GM23338 (cell line): ENCODE data around the gene CALHM2. TPM values are rescaled to one million over a fixed set of nuclear protein-coding genes. Genes with fewer than 3 reads are reported as not detected.

Experiments
- ATAC-seq: fragments of 200-7000 bp; cut with Tn5 transposase; 3 replicates; pipeline ENCODE4 v1.9.1; 2020
- DNase-seq: peaks from one replicate; pipeline ENCODE4 v3.0.0-alpha.2; 2015; ENCODE audit warnings: low spot score
- H2AFZ ChIP-seq: fragments of 200-600 bp; sonication (generic); 2 replicates; pipeline ENCODE4 v1.8.0; 2016; ENCODE audit warnings: antibody characterized with exemption, mild to moderate bottlenecking, moderate library complexity
- H3F3A ChIP-seq: fragments of 200-600 bp; sonication (generic); replicated peaks from 2 replicates; pipeline ENCODE4 v1.8.0; 2017; ENCODE audit warnings: antibody characterized with exemption, mixed run types, low read depth
- H3K27ac ChIP-seq: fragments of 200-600 bp; sonication (generic); 2 replicates; pipeline ENCODE4 v1.6.1; 2016; ENCODE audit warnings: low read depth
- H3K27me3 ChIP-seq: fragments of 200-600 bp; sonication (generic); 2 replicates; pipeline ENCODE4 v1.8.0; 2016; ENCODE audit warnings: mild to moderate bottlenecking, mixed run types, moderate library complexity; ENCODE audit not compliant: insufficient read depth
- H3K36me3 ChIP-seq: fragments of 200-600 bp; sonication (generic); 2 replicates; pipeline ENCODE4 v1.8.0; 2016; ENCODE audit warnings: mild to moderate bottlenecking; ENCODE audit not compliant: insufficient read depth
- H3K4me1 ChIP-seq: fragments of 200-600 bp; sonication (generic); 2 replicates; pipeline ENCODE4 v1.8.0; 2016; ENCODE audit warnings: mild to moderate bottlenecking, moderate library complexity; ENCODE audit not compliant: insufficient read depth
- H3K4me2 ChIP-seq: fragments of 200-600 bp; sonication (generic); 2 replicates; pipeline ENCODE4 v1.7.1; 2017; ENCODE audit warnings: mixed run types
- H3K4me3 ChIP-seq: fragments of 200-600 bp; sonication (generic); 2 replicates; pipeline ENCODE4 v1.6.1; 2016; ENCODE audit warnings: mixed run types
- H3K79me2 ChIP-seq: fragments of 200-600 bp; sonication (generic); replicated peaks from 2 replicates; pipeline ENCODE4 v1.8.0; 2017; ENCODE audit warnings: mild to moderate bottlenecking; ENCODE audit not compliant: insufficient read depth
- H3K9me2 ChIP-seq: fragments of 200-600 bp; sonication (generic); 2 replicates; pipeline ENCODE4 v1.8.0; 2017; ENCODE audit not compliant: insufficient read depth
- H4K20me1 ChIP-seq: fragments of 200-600 bp; sonication (generic); replicated peaks from 2 replicates; pipeline ENCODE4 v1.8.0; 2017; ENCODE audit warnings: mild to moderate bottlenecking; ENCODE audit not compliant: insufficient read depth
- H3K27ac Mint-ChIP-seq: 2 replicates; pipeline ENCODE4 v1.8.0; 2020; ENCODE audit warnings: inconsistent platforms, mild to moderate bottlenecking, moderate library complexity, mixed read lengths
- H3K27me3 Mint-ChIP-seq: 3 replicates; pipeline ENCODE4 v1.8.0; 2022; ENCODE audit warnings: low read depth, mild to moderate bottlenecking, moderate library complexity, mixed read lengths, inconsistent platforms; ENCODE audit not compliant: insufficient read depth, poor library complexity
- H3K36me3 Mint-ChIP-seq: 3 replicates; pipeline ENCODE4 v1.8.0; 2021; ENCODE audit warnings: low read depth, mild to moderate bottlenecking, inconsistent platforms, moderate library complexity, mixed read lengths
- H3K4me1 Mint-ChIP-seq: 3 replicates; pipeline ENCODE4 v1.8.0; 2020; ENCODE audit warnings: mild to moderate bottlenecking, inconsistent platforms, mixed read lengths
- H3K4me3 Mint-ChIP-seq: 3 replicates; pipeline ENCODE4 v1.8.0; 2021; ENCODE audit warnings: moderate library complexity, mild to moderate bottlenecking, inconsistent platforms, mixed read lengths
- H3K9me3 Mint-ChIP-seq: 3 replicates; pipeline ENCODE4 v1.8.0; 2020; ENCODE audit warnings: moderate library complexity, mild to moderate bottlenecking, inconsistent platforms, mixed read lengths
- CREB1 ChIP-seq: fragments of 250-450 bp; sonication (Bioruptor Pico); IDR thresholded peaks from 2 replicates; pipeline ENCODE4 v1.5.0; 2020; ENCODE audit warnings: low read depth, mild to moderate bottlenecking, moderate library complexity
- EZH2 ChIP-seq: fragments of 200-600 bp; sonication (generic); IDR thresholded peaks from one replicate; pipeline ENCODE4 v1.8.0; 2017; ENCODE audit warnings: antibody characterized with exemption, mild to moderate bottlenecking, low read depth; ENCODE audit not compliant: unreplicated experiment
- EZH2phosphoT487 ChIP-seq: fragments of 200-600 bp; sonication (generic); IDR thresholded peaks from one replicate; pipeline ENCODE4 v1.8.1; 2018; ENCODE audit warnings: antibody characterized with exemption; ENCODE audit not compliant: unreplicated experiment
- JUNB ChIP-seq: IDR thresholded peaks from one replicate; pipeline ENCODE4 v1.6.1; 2016; ENCODE audit warnings: antibody characterized with exemption; ENCODE audit not compliant: unreplicated experiment
- NANOG ChIP-seq: IDR thresholded peaks from 2 replicates; pipeline ENCODE4 v1.6.1; 2016; ENCODE audit warnings: antibody characterized with exemption, borderline replicate concordance
- REST ChIP-seq: IDR thresholded peaks from one replicate; pipeline ENCODE4 v1.6.1; 2018; ENCODE audit warnings: antibody characterized with exemption; ENCODE audit not compliant: unreplicated experiment
- STAT1 ChIP-seq: IDR thresholded peaks from one replicate; pipeline ENCODE4 v1.6.1; 2016; ENCODE audit warnings: antibody characterized with exemption; ENCODE audit not compliant: unreplicated experiment
- polyA plus RNA-seq: library from polyadenylated mRNA; unstranded; fragments of >200 nt; fragmentation: Nextera tagmentation; extraction: Ambion mirVana; gene quantifications from 2 replicates; pipeline ENCODE4 v1.2.1, GENCODE V29; 2016
- total RNA-seq: library from RNA; depleted of rRNA; stranded (reverse); fragments of >200 nt; shearing (Covaris generic); gene quantifications from 2 replicates; pipeline ENCODE4 v1.2.3, GENCODE V29; 2014
- TF ChIP-seq, protein P1 (sequence below): IDR thresholded peaks from 2 replicates; pipeline ENCODE4 v1.6.1; 2016; ENCODE audit warnings: antibody characterized with exemption
- TF ChIP-seq, protein P2 (sequence below), 2 experiments: fragments of 200-600 bp in 1 of 2; sonication (generic) in 1 of 2; conservative IDR thresholded peaks; 2 replicates each; pipeline versions ENCODE4 v1.5.1 to v1.6.1; 2016 to 2017; ENCODE audit warnings: antibody characterized with exemption in 2 of 2, low read depth in 2 of 2, mild to moderate bottlenecking in 2 of 2, moderate library complexity in 1 of 2
- TF ChIP-seq, protein P3 (sequence below): fragments of 250-450 bp; sonication (Bioruptor Pico); IDR thresholded peaks from 2 replicates; pipeline ENCODE4 v1.5.0; 2020; ENCODE audit warnings: mild to moderate bottlenecking, moderate library complexity

Gene CALHM2
- total and polyA plus RNA-seq, 2 experiments from 2014 or later, result 2.1 to 2.2 TPM

- TF ChIP-seq, protein P1, sequence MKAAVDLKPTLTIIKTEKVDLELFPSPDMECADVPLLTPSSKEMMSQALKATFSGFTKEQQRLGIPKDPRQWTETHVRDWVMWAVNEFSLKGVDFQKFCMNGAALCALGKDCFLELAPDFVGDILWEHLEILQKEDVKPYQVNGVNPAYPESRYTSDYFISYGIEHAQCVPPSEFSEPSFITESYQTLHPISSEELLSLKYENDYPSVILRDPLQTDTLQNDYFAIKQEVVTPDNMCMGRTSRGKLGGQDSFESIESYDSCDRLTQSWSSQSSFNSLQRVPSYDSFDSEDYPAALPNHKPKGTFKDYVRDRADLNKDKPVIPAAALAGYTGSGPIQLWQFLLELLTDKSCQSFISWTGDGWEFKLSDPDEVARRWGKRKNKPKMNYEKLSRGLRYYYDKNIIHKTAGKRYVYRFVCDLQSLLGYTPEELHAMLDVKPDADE, result no peak
- TF ChIP-seq EZH2 (no peak), STAT1 (no peak)
Measured at GRCh38 chr10:103419101-103419500, 33.1 kb downstream of the CALHM2 start (continued).

DNA sequence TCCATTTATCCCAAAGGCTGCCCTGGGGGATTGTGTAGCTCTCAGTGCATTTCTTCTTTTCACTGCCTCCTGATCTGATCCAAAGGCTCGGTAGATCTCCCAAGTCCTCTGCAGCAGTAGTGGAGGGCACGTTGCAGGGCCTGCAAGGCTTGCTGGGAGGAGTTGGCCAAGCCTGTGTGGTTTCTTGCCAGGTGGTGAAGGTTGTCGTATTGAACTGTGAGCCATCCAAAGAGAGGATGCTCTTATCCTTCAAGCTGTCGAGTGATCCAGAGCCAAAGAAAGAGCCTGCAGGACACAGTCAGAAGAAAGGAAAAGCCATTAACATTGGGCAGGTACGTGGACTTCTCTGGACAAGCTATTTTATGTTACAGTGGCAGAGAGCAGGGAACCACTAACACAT is 34.6 kb downstream of the CALHM2 start:
- Mint-ChIP-seq H3K4me1 (no peaks in the 10 kb centered on the region), H3K9me3 (no peaks in the 10 kb centered on the region), H3K27ac (no peak overlapping the region), H3K4me3 (no peak overlapping the region), H3K27me3 (peaks cover 2% of the 10 kb centered on the region), H3K36me3 (peaks cover 94% of the 10 kb centered on the region)
- ATAC-seq (no peak), DNase-seq (no peak)
- Histone ChIP-seq H3F3A (peaks cover 5% of the 10 kb centered on the region; the same call in 1 of the 2 replicates), H3K9me2 (no peaks in the 10 kb centered on the region), H3K27ac (no peak overlapping the region), H3K4me2 (no peak overlapping the region), H4K20me1 (peaks cover 27% of the 10 kb centered on the region), H3K36me3 (peaks cover 85% of the 10 kb centered on the region), H3K4me1 (no peaks in the 10 kb centered on the region), H3K27me3 (no peaks in the 10 kb centered on the region), H3K79me2 (no peaks in the 10 kb centered on the region), H3K4me3 (no peak overlapping the region), H2AFZ (no peak overlapping the region)
- no peak for TF ChIP-seq CREB1 (CRISPR knock-in tag)
- TF ChIP-seq EZH2phosphoT487, result no peak
- TF ChIP-seq STAT1, result no peak
- TF ChIP-seq REST, result no peak
- TF ChIP-seq, protein P2, sequence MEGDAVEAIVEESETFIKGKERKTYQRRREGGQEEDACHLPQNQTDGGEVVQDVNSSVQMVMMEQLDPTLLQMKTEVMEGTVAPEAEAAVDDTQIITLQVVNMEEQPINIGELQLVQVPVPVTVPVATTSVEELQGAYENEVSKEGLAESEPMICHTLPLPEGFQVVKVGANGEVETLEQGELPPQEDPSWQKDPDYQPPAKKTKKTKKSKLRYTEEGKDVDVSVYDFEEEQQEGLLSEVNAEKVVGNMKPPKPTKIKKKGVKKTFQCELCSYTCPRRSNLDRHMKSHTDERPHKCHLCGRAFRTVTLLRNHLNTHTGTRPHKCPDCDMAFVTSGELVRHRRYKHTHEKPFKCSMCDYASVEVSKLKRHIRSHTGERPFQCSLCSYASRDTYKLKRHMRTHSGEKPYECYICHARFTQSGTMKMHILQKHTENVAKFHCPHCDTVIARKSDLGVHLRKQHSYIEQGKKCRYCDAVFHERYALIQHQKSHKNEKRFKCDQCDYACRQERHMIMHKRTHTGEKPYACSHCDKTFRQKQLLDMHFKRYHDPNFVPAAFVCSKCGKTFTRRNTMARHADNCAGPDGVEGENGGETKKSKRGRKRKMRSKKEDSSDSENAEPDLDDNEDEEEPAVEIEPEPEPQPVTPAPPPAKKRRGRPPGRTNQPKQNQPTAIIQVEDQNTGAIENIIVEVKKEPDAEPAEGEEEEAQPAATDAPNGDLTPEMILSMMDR (conservative IDR thresholded peaks at IDR 0.05; ENCODE audit: low read depth in 2 of 2), result no peak
- no peak for TF ChIP-seq NANOG
- TF ChIP-seq, protein P3, sequence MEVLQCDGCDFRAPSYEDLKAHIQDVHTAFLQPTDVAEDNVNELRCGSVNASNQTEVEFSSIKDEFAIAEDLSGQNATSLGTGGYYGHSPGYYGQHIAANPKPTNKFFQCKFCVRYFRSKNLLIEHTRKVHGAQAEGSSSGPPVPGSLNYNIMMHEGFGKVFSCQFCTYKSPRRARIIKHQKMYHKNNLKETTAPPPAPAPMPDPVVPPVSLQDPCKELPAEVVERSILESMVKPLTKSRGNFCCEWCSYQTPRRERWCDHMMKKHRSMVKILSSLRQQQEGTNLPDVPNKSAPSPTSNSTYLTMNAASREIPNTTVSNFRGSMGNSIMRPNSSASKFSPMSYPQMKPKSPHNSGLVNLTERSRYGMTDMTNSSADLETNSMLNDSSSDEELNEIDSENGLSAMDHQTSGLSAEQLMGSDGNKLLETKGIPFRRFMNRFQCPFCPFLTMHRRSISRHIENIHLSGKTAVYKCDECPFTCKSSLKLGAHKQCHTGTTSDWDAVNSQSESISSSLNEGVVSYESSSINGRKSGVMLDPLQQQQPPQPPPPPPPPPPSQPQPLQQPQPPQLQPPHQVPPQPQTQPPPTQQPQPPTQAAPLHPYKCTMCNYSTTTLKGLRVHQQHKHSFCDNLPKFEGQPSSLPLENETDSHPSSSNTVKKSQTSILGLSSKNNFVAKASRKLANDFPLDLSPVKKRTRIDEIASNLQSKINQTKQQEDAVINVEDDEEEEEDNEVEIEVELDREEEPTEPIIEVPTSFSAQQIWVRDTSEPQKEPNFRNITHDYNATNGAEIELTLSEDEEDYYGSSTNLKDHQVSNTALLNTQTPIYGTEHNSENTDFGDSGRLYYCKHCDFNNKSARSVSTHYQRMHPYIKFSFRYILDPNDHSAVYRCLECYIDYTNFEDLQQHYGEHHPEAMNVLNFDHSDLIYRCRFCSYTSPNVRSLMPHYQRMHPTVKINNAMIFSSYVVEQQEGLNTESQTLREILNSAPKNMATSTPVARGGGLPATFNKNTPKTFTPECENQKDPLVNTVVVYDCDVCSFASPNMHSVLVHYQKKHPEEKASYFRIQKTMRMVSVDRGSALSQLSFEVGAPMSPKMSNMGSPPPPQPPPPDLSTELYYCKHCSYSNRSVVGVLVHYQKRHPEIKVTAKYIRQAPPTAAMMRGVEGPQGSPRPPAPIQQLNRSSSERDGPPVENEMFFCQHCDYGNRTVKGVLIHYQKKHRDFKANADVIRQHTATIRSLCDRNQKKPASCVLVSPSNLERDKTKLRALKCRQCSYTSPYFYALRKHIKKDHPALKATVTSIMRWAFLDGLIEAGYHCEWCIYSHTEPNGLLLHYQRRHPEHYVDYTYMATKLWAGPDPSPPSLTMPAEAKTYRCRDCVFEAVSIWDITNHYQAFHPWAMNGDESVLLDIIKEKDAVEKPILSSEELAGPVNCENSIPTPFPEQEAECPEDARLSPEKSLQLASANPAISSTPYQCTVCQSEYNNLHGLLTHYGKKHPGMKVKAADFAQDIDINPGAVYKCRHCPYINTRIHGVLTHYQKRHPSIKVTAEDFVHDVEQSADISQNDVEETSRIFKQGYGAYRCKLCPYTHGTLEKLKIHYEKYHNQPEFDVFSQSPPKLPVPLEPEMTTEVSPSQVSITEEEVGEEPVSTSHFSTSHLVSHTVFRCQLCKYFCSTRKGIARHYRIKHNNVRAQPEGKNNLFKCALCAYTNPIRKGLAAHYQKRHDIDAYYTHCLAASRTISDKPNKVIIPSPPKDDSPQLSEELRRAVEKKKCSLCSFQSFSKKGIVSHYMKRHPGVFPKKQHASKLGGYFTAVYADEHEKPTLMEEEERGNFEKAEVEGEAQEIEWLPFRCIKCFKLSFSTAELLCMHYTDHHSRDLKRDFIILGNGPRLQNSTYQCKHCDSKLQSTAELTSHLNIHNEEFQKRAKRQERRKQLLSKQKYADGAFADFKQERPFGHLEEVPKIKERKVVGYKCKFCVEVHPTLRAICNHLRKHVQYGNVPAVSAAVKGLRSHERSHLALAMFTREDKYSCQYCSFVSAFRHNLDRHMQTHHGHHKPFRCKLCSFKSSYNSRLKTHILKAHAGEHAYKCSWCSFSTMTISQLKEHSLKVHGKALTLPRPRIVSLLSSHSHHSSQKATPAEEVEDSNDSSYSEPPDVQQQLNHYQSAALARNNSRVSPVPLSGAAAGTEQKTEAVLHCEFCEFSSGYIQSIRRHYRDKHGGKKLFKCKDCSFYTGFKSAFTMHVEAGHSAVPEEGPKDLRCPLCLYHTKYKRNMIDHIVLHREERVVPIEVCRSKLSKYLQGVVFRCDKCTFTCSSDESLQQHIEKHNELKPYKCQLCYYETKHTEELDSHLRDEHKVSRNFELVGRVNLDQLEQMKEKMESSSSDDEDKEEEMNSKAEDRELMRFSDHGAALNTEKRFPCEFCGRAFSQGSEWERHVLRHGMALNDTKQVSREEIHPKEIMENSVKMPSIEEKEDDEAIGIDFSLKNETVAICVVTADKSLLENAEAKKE (CRISPR knock-in tag), result no peak
- TF ChIP-seq JUNB, result no peak
- no peak for TF ChIP-seq EZH2
